Calu3 (cell line): ENCODE data around the gene SH3PXD2B. TPM values are rescaled to one million over a fixed set of nuclear protein-coding genes. Genes with fewer than 3 reads are reported as not detected.

Experiments
- BruUV-seq: library from RNA; stranded (reverse); fragments of 400-500 nt; replicated peaks from 2 replicates; lab custom pipeline; 2021; lab: Mats Ljungman, UMichigan
- CTCF ChIA-PET: fragments of 300-600 bp; sonication (Branson Sonifier 250); formaldehyde crosslinking; loops from one replicate; lab custom pipeline; 2022; ENCODE audit warnings: antibody characterized with exemption; lab: Charles Lee
- DNase-seq: peaks from one replicate; pipeline ENCODE4 v3.0.0; 2022
- H3K27ac Mint-ChIP-seq: one replicate; pipeline ENCODE4 v1.8.0; 2022; ENCODE audit warnings: mixed read lengths; ENCODE audit not compliant: unreplicated experiment
- H3K27me3 Mint-ChIP-seq: one replicate; pipeline ENCODE4 v1.8.0; 2022; ENCODE audit warnings: mixed read lengths; ENCODE audit not compliant: unreplicated experiment
- H3K36me3 Mint-ChIP-seq: one replicate; pipeline ENCODE4 v1.8.0; 2022; ENCODE audit warnings: mild to moderate bottlenecking, moderate library complexity, mixed read lengths; ENCODE audit not compliant: insufficient read depth, unreplicated experiment
- H3K4me1 Mint-ChIP-seq: one replicate; pipeline ENCODE4 v1.8.0; 2022; ENCODE audit warnings: mild to moderate bottlenecking, low read depth, mixed read lengths; ENCODE audit not compliant: unreplicated experiment
- H3K4me3 Mint-ChIP-seq: one replicate; pipeline ENCODE4 v1.8.0; 2022; ENCODE audit warnings: mild to moderate bottlenecking, low read depth, moderate library complexity, mixed read lengths; ENCODE audit not compliant: unreplicated experiment
- H3K9me3 Mint-ChIP-seq: one replicate; pipeline ENCODE4 v1.8.0; 2022; ENCODE audit warnings: low read depth, mixed read lengths; ENCODE audit not compliant: unreplicated experiment
- intact Hi-C: fragments of 100-400 bp; cut with micrococcal nuclease; formaldehyde crosslinking; loops from one replicate; pipeline ENCODE4 v1.10.0; 2022; ENCODE audit not compliant: unreplicated experiment
- total RNA-seq: library from RNA; stranded (reverse); gene quantifications from 2 replicates; pipeline ENCODE4 v1.2.3, GENCODE V29; 2022
- TF ChIP-seq, protein P1 (sequence below): fragments of 200-600 bp; IDR thresholded peaks from one replicate; pipeline ENCODE4 v1.8.0; 2022; ENCODE audit warnings: antibody characterized with exemption; ENCODE audit not compliant: unreplicated experiment

Gene SH3PXD2B
- total RNA-seq, 1 experiment from 2014 or later, result 25.6 TPM

DNA sequence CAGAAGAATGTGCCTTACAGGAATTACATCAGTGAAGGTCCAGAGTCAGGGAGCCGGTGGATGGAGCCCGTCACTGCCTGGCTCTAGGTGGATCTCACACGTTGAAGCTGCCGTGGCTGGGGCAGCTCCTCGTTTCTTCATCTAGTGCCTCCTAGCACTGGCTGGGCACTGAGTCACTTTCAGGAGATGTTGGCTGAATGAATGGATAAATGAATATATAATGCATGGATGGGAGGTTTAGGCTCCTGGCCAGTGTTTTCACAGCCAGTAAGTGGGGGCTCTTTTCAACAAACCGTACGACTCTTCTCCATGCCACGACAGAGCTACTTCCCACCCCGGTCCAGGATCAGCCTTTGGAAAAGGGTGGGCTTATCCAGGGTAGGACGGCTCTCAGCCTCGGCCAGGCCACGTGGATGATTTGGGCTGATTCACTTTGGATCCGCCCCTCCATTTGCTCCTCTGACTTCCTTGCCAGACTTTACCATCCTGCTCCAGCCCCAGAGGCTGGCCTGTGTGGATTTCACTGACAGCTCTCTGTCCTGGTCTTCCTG lies 1.3 kb upstream of the SH3PXD2B start:
- peak overlapping the region; percentile 89 for H3K4me3 Mint-ChIP-seq
- CTCF ChIA-PET, result no interaction called here
- H3K27ac Mint-ChIP-seq, result no peak overlapping the region
- no peaks in the 10 kb centered on the region for H3K9me3 Mint-ChIP-seq
- no peak for DNase-seq
- H3K4me1 Mint-ChIP-seq, result peaks cover 31% of the 10 kb centered on the region
- peaks cover 20% of the 10 kb centered on the region for H3K36me3 Mint-ChIP-seq
- peaks cover 17% of the 10 kb centered on the region for H3K27me3 Mint-ChIP-seq
- TF ChIP-seq, protein P1, sequence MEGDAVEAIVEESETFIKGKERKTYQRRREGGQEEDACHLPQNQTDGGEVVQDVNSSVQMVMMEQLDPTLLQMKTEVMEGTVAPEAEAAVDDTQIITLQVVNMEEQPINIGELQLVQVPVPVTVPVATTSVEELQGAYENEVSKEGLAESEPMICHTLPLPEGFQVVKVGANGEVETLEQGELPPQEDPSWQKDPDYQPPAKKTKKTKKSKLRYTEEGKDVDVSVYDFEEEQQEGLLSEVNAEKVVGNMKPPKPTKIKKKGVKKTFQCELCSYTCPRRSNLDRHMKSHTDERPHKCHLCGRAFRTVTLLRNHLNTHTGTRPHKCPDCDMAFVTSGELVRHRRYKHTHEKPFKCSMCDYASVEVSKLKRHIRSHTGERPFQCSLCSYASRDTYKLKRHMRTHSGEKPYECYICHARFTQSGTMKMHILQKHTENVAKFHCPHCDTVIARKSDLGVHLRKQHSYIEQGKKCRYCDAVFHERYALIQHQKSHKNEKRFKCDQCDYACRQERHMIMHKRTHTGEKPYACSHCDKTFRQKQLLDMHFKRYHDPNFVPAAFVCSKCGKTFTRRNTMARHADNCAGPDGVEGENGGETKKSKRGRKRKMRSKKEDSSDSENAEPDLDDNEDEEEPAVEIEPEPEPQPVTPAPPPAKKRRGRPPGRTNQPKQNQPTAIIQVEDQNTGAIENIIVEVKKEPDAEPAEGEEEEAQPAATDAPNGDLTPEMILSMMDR, result no peak
- no TSS peak for BruUV-seq
- intact Hi-C loops, result no loop called here

DNA sequence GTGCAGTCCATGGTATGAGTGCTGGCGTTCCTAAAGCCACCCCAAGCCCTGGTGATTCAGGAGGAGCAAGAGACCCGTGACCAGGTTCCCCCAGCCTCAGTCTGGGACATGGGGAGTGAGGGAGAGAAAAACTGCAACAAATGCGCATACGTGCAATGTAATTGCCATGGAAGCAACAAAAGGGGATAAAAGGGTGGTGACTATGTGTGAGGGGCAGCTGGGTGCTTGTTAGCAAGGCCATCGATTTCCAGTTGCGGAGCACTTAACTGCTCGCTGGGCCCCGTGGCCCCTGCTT lies 709 bp upstream of the SH3PXD2B start:
- H3K4me3 Mint-ChIP-seq, result peak overlapping the region; percentile 89
- TF ChIP-seq, protein P1, result no peak
- TSS peak; percentile 61 for BruUV-seq
- peaks cover 17% of the 10 kb centered on the region for H3K27me3 Mint-ChIP-seq
- peaks cover 20% of the 10 kb centered on the region for H3K36me3 Mint-ChIP-seq
- DNase-seq, result no peak
- CTCF ChIA-PET, result no interaction called here
- H3K4me1 Mint-ChIP-seq, result peaks cover 31% of the 10 kb centered on the region
- H3K9me3 Mint-ChIP-seq, result no peaks in the 10 kb centered on the region
- peak overlapping the region; percentile 85 for H3K27ac Mint-ChIP-seq
- intact Hi-C loops, result no loop called here

DNA sequence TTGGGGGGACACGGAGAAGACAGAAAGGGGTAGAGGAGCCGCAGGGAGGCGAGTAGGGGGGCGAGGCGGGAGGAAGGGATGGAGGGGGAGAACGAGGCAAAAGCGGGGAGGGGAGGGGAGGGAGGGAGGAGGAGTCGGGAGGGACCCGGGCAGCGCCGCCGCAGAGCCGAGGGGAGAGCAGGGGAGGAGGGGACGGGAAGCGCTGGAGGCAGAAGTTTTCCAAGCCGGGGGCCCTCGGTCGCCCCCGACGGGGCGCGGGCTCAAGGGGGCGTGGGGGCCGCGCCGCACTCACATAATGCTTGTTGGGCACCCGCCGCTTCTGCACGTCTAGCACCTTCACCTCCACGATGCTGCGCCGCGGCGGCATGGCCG lies 353 bp downstream of the SH3PXD2B start:
- peak overlapping the region; percentile 89 for H3K4me3 Mint-ChIP-seq
- H3K27me3 Mint-ChIP-seq, result peaks cover 8% of the 10 kb centered on the region
- H3K9me3 Mint-ChIP-seq, result no peaks in the 10 kb centered on the region
- peaks cover 31% of the 10 kb centered on the region for H3K4me1 Mint-ChIP-seq
- CTCF ChIA-PET, result interaction anchor here (0.7 to 1.8 kb wide), 3 partner anchors 10 to 16 kb away, joined by 3 to 12 read pairs (median 7); no protein-coding TSS in a partner anchor
- intact Hi-C loops, result loop anchor here (1.0 to 2.0 kb wide), 2 partner anchors 16 to 33 kb away; no protein-coding TSS in a partner anchor
- peak; percentile 36 for DNase-seq
- TF ChIP-seq, protein P1, result no peak
- no TSS peak for BruUV-seq
- peaks cover 20% of the 10 kb centered on the region for H3K36me3 Mint-ChIP-seq
- H3K27ac Mint-ChIP-seq, result peak overlapping the region; percentile 73

DNA sequence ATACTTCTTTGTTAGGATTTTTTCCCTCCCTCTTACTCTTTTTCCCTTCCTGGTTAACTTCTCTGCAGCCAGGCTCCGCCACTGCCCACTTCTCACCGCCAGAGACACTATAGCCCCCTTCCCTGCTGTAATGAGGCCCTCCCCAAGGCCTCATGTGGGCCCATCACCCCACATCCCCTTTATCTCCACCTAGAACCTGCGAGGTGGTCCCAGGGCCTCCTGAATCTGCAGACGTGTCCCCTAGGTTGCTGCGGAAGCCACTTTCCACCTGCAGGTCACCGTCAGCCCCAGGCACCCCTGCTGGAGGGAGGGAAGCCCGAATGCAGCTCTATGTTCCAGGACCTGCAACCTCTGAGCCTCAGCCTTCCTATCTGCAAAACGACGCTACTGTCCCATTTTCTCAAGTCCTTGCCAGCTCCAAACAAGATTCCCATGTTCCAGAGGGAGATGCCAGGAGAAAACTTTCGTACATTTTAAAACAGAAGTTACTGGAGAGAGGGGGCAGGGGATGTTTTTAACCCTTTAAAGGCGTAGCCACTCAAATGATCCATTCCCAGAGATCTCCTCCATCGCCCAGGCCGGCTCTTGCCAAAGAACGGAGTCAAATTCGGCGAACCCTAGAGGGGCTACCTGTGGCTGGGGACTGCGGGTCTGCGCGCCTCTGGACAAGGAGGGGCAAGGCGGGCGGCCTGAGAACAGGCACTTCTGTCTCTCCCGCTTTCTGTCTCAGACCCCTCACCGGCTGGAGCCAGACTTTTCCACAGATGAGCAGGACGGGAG lies 929 bp downstream of the SH3PXD2B start:
- intact Hi-C loops, result loop anchor here (1.0 to 2.0 kb wide), 2 partner anchors 15 to 33 kb away; no protein-coding TSS in a partner anchor
- Mint-ChIP-seq H3K4me3 (peak overlapping the region; percentile 89), H3K9me3 (no peaks in the 10 kb centered on the region), H3K4me1 (peaks cover 31% of the 10 kb centered on the region), H3K27ac (peak overlapping the region; percentile 73), H3K36me3 (peaks cover 20% of the 10 kb centered on the region), H3K27me3 (peaks cover 2% of the 10 kb centered on the region)
- TF ChIP-seq, protein P1, result peak; percentile 64
- no TSS peak for BruUV-seq
- peak; percentile 75 for DNase-seq
- CTCF ChIA-PET, result interaction anchor here (0.5 to 2.6 kb wide), 7 partner anchors 9 to 446 kb away, joined by 3 to 12 read pairs (median 7); no protein-coding TSS in a partner anchor
